Breast epithelium (tissue), 3 donors: Measurements from ENCODE around the gene FAM151A.

ENCODE experiments used
- CTCF ChIP-seq, 3 donors: fragments of 450-650 bp; IDR thresholded peaks; one replicate each; pipeline ENCODE4 v1.5.1; 2016 to 2017; ENCODE audit warnings: antibody characterized with exemption in 3 of 3, mild to moderate bottlenecking in 3 of 3, moderate library complexity in 3 of 3
- POLR2A ChIP-seq: fragments of 450-650 bp; IDR thresholded peaks from one replicate; pipeline ENCODE4 v1.6.1; 2016; ENCODE audit warnings: antibody characterized with exemption, mild to moderate bottlenecking, moderate library complexity

GRCh38 chr1:54603241-54603640, 20.1 kb downstream of the FAM151A start:
- no peak for TF ChIP-seq CTCF (IDR thresholded peaks at IDR 0.05)
- no peak for TF ChIP-seq POLR2A
